Measurements from ENCODE around the gene TTC7B.

The TTC7B gene

DNA sequence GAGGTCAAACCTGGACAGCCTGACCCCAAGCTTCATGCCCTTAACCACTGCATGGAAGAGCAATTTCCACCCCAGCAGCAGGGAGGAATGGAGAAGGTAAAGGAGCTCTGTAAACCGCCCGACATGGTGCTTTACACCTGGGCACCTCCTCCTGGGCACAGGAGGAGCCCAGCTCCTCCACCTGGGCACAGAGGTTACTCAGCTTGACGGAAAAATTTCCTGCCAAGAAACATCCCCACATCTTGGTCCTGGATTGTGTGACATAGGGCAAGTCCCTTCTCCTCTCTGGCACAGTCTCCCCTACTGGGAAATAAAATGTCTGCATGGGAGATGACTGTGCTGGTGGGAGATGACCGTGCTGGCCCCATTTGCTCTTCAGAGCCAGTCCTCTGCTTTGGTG is 40.8 kb downstream of the TTC7B start:
- DNase-seq (ENCODE audit: low read depth) = no peak

DNA sequence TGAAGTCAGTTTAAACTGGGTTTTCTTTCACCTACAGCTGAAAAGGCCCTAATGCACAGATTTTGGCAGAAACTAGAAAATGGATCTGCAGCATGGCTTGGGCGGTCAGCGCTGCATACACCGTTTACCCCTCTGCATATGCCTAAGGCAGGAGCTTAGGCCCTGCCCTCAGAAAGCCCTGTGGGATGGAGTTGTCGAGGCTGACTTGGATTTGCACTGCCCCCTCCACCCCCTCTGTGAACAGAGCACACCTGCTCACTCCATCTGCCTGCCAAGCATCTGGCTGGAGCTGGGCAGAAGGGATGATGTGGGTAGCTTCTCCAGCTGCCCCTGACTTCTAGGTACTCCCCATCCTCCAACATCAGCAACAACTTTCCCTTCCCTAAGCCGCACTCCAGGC is 41.9 kb downstream of the TTC7B start:
- DNase-seq (ENCODE audit: low read depth) = no peak

DNA sequence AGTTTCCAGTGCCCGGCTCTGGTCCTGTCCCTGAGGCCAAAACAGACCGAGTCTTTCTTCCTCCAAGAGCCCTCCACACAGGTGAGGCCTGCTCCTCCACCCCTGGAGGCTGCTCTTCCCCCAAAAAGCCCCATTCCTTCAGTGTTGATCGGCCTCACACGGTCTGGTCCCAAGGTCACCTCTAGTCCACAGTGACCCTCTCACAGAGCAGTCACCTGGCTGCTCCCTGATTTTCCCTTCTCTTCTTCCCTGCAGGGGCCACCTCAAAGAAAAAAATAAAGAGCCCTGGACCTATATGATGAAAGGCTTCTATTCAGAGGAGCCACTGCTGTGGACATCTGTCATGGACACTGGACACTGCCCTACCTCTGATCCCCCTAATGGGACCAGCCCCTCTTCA is 42.5 kb downstream of the TTC7B start:
- DNase-seq (ENCODE audit: low read depth) = no peak

DNA sequence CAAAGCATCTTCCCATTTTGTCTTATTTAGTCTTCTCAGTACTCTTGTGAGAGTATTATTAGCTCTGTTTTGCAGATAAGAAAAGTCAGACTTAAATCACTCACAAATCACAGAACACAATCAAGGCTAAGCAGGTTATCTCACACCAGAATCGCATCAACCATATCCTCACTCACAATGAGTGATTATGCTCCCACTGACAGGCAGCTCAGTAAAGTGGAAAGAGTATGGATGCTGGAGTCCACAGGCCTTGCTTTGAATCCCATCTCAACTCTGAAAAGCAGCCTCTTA is 43.1 kb downstream of the TTC7B start:
- no peak for DNase-seq (ENCODE audit: low read depth)

DNA sequence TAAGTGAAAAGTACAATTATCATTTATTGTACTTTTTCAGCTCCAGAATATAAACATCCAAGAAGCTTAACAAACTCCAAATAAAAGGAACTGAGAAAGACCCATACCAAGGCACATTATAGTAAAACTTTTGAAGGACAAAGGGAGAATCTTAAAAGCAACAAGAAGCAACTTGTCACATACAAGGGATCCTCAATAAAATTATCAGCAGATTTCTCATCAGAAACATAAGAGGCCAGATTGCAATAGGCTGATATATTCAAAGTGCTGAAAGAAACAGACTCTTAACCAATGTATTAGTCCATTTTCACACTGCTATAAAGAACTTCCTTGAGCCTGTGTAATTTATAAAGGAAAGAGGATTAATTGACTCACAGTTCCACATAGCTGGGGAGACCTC is 48.3 kb downstream of the TTC7B start:
- DNase-seq (ENCODE audit: low read depth) = no peak

DNA sequence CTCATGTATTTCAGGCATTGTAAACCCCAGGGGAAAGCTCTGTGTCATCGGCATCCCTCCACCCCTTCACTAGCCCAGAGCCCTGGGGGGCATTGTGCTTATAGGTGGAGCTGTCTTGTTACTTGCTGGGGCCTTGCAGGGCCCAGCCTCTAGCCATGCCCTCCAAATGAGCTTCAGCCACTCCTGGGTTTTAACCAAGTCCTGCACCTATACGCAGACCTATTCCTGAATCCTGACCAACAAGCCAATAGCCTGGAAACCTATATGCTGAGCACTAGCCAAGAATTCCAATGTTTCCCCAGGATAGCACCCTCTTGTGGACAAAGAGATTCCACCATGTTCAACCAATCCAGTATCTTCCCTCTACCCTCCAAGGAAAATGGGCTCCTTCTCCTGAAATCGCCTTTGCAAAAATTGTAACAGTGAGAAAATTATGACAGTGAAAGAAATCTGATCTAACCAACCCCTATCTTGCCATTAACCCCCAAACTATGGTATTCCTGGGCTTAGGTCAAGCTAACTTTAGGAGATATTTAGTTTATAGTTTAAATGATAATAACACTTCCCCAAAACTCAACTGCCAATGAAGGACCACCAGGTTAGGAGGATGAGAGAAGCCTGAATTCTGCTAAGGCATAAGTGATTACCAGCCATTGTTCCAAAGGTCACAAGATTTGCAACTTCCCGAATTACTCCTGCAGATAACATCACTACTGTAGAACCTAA is 55.5 kb downstream of the TTC7B start:
- no peak for DNase-seq (ENCODE audit: low read depth)

DNA sequence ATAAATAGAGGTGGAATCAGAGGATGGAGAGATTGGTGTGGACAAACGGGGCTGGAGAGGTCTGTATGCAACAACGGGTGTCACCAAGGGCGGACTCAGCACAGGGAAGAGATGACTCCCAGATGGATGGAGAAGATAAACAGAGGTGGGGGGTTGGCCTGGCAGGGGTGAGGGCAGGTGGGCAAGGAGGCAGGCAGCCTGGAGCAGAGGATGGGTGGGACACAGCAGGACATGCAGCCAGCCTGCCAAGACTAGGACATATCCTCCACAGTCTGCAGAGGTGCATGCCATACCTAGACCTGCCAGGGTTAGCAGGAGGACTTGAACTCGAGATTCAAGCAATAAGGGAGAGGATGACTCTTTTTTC is 56.2 kb downstream of the TTC7B start:
- no peak for DNase-seq (ENCODE audit: low read depth)

DNA sequence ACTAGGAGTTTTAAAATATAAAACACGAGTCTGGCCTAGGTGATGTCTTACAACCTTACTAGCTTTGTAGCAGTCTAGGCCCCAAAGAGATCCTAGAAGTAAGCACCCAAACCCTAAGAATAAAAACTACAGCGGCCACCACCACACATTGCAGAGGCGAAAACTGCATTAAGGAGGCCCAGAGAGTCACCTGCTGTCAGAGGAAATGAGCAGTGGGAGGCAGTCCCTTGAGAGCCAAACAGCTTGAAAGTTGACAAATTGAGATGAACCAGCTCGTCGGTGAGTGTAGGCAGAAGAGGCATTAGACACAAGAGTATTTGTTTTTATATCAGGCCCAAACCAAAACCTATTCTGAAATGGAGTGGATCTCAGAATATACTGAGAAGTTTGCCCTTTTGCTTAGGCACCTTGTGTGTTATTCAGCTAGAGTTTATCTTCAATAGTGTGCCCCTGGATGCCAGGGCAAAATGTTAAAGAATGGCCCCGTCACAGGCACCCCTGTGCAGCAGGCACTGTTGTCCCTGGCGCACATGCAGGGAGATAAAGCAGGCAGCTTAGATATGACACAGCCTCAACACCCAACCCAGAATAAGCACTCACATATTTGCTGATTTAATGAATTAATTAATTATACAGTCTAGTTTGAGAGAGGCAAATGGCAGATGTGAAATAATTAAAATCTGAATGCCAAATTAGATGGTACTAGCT is 56.7 kb downstream of the TTC7B start:
- DNase-seq (ENCODE audit: low read depth) = no peak

DNA sequence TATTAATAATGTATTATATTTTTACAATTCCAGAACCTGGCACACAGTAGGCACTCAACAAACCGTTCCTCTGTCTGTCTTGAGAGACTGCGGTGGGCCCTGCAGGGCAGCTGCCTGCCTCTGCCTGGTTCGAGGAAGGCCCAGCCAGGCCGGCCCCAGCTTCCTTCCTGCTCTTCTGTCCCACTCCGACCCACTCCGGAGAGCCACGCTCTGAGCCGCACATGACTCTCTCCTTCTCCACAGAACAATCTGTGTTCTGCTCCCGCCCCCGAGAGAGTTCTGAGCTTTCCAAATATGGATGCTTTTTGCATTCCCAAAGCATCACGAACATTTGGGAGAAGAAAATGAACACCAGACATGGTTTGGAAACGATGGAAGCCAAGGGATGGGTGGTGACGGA is 57.3 kb downstream of the TTC7B start:
- no peak for DNase-seq (ENCODE audit: low read depth)

DNA sequence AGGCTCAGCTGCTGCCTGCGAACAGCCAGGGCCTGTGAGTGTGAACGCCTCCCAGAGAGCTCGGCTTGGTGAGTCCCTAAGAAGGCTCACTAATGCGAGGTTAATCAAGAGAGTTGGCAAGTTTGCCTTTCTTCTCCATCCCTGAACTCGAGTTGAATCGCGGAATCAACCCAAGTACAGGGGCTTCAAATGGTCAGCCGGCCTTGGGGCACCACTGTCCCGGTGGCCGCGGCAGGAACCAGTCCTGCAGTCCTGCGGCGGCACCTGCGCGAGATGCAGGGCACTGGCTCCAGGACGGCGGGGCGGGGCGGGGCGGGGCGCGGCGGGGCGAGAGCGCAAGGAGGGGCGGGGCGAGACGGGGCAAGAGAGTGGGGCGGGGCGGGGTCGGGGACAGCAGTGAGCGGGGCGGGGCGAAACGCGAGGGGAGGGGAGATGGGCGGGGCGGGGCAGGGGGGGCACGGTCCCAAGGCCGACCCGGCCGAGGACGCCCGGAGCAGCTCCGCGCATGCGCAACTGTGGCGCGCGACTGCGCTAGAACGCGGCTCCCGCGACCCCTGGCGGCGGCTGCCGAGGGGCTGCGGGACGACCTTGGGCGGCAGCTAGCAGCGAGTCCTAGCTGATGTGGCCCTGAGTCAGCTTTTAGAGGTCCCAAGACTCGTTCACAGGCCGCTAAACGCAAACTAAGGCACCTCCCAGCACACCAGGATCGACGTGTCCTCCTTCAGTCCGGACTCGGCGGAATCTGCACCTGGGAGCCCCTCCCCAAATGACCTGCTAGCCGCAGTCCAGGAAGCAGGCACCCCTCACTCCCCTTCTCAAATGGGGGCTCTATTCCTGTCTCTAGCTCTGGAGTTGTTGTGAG is 58.0 kb downstream of the TTC7B start:
- DNase-seq (ENCODE audit: low read depth) = peak; percentile 83

DNA sequence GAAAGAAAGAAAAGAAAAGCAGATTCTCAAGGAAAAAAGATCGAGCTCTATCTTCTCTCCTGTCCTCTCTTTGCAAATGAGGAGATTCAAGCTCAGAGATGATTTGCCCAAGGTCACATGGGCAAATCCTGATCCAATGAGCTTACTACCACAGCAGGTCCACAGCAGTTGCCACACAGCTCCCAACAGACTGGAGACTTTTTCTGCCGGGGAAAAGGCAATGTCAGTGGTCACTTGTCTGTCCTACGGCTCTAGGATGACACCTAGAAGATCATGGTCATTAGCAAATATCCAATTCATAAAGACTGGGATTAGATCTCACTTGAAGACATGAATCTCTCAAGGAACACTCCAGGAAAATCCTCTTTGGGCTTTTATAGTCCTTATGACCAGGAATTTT is 58.8 kb downstream of the TTC7B start:
- DNase-seq (ENCODE audit: low read depth) = no peak

DNA sequence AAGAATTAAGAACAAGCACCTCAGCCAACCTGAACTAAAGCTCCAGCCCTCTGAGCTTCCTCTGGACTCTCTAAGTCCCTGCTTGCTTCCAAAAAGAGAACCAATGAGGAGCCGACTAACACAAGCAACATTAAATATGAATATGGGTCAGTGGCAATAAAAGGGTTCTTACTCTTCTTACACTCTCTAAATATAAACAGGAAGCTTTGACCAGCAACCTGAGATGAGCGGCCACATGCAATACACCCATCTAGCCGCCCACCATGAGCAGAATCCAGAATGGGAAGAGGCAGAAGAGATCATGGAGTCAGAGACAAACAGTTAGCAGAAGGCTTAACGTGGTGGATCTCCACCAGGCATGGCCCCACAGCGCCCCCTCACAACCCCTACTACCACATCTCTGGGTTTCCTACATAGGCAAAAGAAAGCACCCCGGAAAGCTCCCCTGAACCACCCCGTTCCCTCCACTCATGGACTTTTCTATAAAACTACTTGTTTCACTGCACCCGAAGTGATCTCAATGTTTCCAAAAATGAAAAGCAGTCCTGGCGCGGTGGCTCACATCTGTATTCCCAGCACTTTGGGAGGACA is 59.4 kb downstream of the TTC7B start:
- no peak for DNase-seq (ENCODE audit: low read depth)

DNA sequence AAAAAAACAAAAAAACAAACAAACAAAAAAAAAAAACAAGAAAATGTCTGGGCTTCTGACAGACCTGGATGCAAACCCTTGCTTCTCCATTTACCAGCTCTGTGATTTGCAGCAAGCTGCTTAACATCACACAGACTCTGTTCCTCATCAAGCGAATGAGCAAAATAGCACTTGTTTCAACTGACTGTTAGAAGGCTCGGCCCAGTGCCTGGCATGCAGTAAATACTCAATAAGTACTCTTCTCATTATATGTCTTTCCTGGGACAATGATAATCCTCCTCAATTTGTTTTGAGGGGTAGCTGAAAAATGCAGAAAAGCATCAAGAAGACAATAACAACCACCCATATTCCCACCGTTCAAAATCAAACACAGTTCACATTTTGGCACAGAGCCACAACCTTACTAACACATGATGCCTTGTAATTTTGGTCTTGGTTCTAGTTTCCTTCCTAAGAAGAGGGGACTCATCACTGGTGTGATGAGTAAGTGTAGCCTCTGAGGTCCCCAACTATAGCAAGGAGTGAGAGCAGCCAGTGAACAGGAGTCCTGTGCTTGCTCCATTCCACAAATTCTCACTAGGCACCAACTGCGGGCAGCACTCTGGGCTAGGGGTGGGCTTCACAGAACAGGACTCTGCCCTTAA is 60.4 kb downstream of the TTC7B start:
- DNase-seq (ENCODE audit: low read depth) = no peak

DNA sequence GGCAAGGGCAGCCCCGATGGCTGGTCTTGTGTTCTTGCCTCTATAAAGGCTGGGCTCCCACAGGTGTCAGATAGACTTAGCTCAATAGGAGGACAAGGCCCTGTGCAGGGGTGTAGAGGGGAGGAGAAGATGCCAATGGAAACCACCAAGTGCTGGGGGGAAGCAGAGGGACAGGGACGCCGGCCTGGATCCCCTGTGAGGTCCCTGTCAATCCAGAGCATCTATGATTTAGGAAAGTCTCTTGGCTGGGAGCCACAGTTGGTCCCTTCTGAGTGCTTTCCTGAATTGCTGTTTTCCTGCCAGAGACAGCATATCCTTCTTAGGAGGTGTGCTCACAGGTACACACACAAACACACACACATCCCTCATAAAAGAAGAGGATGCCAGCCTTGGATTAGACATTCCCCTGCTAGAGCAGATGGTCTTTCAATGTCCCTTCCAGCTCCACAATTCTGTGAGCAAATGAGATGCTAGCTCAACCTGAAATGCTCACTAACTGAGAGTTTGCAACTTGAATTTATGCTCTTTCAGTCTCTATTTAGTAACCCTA is 62.7 kb downstream of the TTC7B start:
- DNase-seq (ENCODE audit: low read depth) = no peak

DNA sequence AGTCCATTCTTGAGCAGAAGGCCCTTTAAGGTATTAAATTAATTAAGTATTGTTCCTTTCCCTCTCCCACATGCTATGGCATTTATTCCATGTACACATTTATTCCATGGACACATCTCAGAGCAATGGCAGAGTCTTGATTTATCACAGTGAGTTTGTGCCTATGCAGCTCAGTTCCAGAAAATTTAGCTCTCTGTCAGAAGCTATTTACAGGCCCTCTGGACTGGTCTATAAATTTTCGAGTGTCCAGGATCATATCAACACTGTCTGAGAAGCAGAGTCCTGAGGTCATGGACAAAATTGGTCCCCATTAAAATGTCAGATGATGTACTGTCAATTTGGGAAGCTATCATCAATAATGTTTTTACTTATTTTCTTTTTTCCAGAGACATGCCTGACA is 65.5 kb downstream of the TTC7B start:
- DNase-seq (ENCODE audit: low read depth) = no peak

DNA sequence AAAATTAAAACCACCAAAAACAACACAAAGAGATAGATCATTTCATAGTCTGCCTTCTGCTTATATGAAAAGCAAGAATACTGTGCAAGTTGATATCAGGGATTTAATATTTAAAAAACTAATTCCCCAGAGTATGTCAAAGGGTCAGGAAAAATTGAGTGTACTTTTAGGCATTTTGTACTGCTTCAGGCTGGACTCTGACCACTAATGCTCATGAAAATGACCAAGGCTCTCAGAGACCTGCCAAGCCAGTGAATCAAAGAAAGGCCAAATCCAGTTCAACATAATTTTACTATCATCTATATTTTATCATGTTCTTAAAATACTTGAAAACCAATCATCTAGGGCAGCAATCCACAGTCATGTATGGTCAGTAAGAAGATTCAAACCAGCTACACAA is 66.0 kb downstream of the TTC7B start:
- no peak for DNase-seq (ENCODE audit: low read depth)

DNA sequence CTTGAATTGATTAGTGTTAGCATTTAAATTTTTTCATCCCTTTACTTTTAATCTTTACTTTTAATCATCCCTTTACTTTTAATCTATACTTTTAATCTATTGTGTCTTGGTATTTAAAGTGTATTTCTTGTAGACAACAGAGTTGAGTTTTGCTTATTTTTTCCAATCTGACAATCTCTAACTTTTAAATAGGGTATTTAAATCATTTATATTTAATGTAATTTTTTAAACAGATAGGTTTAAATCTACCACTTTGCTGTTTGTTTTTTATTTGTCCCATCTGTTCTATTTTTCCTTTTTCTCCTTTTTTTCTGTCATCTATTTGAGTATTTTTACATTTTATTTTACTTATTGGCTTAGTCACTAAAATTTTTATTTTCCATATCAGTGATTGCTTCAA is 68.3 kb downstream of the TTC7B start:
- DNase-seq (ENCODE audit: low read depth) = no peak

DNA sequence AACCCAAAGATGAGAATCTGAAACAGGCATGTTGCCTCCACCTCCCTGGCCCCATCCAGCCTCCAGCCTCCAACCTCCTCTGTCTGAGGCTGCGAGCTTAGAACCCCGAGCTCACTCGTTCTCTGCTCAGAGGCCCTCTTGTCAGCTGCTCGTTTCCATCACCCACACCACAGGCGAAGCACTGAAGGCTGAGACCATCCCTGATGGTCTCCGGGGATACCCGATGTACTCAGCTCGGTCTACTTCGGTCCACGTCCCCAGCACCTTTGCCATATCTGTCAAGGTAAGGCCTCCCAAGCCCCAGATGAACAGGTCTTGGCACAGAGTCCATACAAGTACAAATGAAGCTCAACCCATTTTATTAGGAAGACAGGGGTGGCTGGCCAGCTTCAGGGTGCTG is 72.4 kb downstream of the TTC7B start:
- no peak for DNase-seq (ENCODE audit: low read depth)

DNA sequence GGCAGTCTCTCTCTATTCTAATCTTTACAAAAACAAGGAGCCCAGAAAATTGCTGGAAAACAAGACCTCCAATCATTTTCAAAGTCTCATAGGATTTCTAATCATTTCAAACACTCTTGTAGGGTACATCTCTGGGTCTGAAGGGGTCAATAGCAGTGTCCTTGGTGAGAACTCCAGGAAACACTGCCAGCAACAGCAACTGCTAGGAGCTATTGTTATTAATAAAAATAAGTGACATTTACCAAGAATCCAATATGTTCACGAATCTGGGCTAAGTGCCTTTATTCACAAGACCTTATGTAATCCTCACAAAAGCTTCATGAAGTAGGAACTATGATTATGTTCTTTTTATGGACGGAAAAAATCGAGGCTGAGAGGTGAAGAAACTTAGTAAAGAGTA is 72.8 kb downstream of the TTC7B start:
- DNase-seq (ENCODE audit: low read depth) = no peak

DNA sequence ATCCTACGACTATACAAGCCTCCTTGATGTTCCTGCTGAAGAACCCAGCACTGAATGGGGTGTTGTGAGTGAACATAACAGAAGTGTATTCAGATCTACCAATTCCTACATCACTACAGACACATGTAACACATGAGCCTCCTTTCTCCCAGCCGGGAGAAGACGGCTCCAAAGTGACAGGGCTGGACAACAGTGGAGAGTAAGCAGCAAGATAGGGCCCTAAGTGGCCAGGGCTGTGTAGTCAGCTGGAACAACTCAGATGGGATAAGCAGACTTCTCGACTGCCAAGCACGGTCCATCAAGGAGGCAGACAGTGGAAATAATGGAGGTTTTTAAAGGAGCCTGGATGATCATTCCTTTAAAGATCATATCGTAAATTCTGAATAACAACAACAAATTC is 73.5 kb downstream of the TTC7B start:
- DNase-seq (ENCODE audit: low read depth) = no peak

DNA sequence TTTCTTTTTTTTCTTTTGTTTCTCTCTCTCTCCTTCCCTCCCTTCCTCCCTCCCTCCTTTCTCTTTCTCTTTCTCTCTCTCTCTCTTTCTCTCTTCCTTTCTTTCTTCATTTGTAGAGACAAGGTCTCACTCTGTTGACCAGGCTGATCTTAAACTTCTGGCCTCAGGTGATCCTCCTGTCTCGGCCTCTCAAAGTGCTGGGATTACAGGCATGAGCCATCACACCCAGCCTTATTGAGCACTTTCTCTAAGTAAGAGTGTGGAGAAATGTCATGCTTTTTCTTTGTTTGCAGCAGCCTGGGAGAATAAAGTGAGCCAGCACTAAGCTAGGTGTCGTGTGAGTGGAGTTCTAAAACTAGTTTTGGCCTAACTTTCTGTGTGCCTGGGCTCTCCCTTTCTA is 74.0 kb downstream of the TTC7B start:
- no peak for DNase-seq (ENCODE audit: low read depth)

DNA sequence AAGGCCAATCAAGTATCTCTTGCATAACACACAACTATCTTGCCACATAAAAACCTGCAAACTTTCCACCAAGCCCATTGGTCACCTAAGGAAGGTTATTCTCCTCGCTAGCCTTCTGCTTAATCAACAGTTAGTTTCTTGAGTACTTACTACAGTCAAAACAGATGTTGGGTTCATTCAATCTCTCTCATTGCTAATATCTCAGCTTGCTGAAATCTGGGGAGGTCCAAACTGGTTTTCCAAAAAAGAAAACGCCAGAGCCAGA is 74.6 kb downstream of the TTC7B start:
- no peak for DNase-seq (ENCODE audit: low read depth)
